Stimulated activated CD8-positive, alpha-beta memory T cell treated with anti-CD3 and anti-CD28 coated beads, Interleukin-12 subunit alpha, Interleukin-12 subunit beta, amount 100 ng/mL, for 24 hours (primary cell): ENCODE data around the gene ZNF488.
"Not testable (repeated sequence)": the region's sequence is repeated elsewhere in the genome, so short reads cannot be mapped to it uniquely, and the experiment has no call there.

Source experiments
- DNase-seq: peaks from one replicate; pipeline ENCODE4 v3.0.0-alpha.2; 2020; ENCODE audit errors: extremely low read depth

ZNF488 gene, protein sequence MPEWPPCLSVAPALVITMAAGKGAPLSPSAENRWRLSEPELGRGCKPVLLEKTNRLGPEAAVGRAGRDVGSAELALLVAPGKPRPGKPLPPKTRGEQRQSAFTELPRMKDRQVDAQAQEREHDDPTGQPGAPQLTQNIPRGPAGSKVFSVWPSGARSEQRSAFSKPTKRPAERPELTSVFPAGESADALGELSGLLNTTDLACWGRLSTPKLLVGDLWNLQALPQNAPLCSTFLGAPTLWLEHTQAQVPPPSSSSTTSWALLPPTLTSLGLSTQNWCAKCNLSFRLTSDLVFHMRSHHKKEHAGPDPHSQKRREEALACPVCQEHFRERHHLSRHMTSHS

DNA sequence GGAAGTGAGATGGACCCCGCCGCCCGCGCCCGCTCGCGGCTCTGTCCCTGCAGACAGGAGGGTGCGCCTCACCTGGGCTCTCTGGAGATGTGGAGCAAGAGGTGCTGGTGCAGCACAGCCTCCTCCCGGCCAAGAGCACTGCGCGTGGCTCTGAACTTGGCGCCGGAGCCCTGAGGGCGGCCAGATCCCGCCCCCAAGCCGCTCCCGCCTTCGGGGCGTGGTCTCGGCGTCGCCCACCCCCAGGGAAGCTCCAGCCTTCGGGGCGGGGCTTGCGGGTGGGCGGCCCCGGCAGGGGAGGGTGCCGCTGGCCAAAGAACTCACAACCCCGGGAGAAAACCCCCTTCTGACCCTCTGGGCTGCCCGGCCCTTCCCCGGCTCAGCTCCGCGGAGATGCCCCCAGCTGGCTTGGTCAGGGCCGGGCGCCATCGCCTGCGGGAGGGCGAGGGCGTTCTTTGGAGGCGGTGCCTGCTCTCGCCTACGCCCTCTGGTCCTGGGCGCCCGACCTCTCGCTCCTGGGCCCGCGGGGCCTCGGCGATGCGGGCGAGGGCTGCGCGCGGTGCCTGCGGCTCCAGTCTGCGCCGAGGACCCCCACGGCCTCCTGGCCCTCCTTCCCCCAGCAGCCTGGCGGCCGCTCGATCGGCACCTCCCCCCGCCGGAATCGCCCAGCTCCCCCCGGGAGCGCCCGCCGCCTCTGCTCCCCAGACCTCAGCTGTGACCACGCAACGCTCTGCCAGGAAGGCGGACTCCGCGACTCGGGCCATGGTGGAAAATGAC, at the start of gene ZNF488:
Gene ZNF488 (minus strand): TSS at position 146 of the 774 bp plus-strand sequence. CDS start 15,464 bp downstream, outside the sequence.
- peak; percentile 35 for DNase-seq

DNA sequence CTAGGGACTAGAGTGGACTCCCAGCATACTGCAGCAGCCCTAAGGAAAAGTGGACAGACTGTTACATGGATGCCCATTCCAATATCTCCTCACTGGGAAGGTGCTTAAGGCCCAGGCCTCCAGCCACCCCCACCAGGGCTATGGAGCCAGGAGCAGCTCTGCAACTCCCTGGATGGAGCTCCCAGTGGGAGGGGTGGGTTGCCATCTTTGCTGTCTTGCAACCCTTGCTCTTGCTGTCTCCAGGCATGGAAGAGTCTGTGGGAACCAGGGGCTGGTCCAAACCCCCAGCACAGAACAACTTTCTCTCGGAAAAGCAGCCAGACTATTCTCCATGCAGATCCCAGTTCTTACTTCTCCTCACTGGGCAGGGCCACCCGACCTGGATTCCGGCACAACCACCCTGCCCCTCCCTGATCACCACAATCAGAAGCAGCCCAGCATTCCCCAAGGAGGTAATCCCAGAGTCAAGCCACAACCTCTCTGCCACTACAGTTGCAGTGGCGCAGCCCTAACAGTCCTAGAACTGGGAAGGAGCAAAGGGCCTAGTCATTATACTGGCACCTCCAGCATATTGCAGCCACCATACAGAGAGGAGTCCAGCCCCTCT, 41.8 kb upstream of the ZNF488 start:
- DNase-seq: no peak

GRCh38 chr10:47424231-47424630, 40.1 kb upstream of the ZNF488 start:
- DNase-seq: no peak

DNA sequence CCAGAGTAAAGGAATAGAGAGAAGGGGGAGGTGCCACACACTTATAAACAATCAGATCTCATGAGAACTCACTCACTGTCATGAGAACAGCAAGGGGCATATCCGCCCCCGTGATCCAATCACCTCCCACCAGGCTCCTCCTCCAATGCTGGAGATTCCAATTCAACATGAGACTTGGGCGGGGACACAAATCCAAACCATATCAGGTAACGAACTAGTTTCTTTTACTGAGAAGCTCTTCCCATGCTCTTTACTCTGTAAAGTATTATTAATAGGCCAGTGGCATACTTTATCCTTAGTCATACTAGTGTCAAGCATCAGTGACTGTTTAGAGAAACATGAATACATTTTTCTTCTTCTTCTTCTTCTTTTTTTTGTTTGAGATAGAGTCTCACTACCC, 39.4 kb upstream of the ZNF488 start:
- DNase-seq: no peak

GRCh38 chr10:47421057-47421952, 37.2 kb upstream of the ZNF488 start:
- no peak for DNase-seq

- no peak for DNase-seq
Measured at GRCh38 chr10:47420305-47421056, 36.4 kb upstream of the ZNF488 start.

- no peak for DNase-seq
Measured at GRCh38 chr10:47419421-47419820, 35.3 kb upstream of the ZNF488 start.

DNA sequence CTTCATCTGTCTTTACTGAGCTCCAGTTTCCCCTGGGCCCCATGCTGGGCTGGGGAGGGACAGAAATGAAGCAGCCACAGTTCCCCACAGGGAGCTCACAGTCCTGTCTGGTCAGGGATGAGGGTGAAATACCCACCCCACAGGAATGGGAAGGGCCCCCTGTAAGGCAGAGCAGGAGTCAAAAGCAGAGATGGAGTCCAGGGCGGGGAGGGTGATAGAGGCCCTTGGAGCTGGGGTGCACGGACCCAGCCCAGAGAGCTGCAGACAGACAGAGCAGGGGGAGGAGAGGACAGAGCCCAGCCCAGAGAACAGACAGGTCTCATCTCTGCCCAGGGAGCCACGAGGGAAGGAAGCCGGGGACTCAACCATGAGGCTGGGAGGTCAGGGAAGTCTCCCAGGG, 34.9 kb upstream of the ZNF488 start:
- DNase-seq: no peak

GRCh38 chr10:47418321-47418720, 34.2 kb upstream of the ZNF488 start:
- DNase-seq: no peak

DNA sequence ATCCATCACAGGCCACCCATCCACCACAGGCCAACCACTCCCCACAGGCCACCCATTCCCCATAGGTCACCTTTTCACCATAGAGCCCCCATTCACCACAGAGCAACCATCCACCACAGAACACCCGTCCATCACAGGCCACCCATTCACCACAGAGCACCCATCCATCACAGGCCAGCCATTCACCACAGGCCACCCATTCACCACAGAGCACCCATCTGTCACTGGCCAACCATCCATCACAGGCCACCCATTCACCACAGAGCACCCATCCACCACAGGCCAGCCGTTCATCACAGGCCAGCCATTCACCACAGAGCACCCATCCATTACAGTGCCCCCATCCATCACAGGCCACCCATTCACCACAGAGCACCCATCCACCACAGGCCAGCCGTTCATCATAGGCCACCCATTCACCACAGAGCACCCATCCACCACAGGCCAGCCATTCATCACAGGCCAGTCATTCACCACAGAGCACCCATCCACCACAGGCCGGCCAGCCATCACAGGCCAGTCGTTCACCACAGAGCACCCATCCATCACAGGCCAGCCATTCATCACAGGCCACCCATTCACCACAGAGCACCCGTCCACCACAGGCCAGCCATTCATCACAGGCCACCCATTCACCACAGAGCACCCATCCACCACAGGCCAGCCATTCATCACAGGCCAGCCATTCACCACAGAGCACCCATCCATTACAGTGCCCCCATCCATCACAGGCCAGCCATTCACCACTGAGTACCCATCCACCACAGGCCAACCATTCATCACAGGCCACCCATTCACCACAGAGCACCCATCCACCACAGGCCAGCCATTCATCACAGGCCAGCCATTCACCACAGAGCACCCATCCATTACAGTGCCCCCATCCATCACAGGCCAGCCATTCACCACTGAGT, 32.5 kb upstream of the ZNF488 start:
- DNase-seq: not testable (repeated sequence)

DNA sequence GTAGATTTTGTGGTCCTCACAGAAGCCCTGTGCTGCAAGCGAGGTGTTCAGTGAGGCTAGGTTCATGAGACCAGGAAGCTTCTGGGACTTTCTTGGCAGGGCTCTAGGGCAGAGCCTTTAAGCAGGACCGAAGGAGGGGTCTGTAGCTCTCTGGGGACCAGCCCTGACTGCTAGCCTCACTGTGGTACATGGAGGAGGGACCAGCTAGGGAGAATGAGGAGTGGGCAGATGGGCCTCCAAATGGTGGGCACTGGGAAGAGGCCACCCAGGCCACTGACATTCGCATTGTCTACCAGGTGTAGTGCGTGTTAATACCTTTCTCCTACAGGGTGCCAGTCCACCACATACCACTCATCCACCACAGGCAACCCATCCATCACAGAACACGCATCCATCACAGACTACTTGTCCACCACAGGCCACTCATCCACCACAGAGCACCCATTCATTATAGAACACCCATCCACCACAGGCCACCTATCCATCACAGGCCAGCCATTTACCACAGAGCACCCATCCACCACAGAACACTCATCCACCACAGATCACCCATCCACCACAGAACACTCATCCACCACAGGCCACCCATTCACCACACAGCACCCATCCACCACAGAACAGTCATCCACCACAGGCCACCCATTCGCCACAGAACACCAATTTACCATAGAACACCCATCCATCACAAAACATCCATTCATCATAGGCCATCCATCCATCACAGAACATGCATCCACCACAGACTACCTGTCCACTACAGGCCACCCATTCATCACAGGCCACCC, 31.6 kb upstream of the ZNF488 start:
- DNase-seq: no peak

GRCh38 chr10:47414752-47415519, 30.8 kb upstream of the ZNF488 start:
- DNase-seq: no peak

DNA sequence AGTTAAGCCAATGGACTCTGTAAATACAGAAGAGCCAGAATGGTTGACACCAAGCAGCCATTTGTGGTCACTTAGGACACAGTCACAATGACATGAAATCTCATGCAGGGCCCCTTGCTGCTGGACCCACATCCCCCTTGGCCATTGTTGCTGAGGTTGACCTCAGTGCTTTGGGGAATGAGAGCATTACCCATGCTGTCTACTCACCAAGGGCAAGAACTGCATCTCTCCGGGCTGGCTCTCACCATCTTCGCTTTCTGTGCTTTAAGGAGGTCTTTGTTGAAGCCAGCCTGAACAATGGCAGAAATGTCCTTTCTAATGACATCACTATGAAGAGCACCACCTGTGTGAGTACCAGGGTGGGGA, 30.1 kb upstream of the ZNF488 start:
- DNase-seq: no peak

- DNase-seq: no peak
Measured at GRCh38 chr10:47413531-47414226, 29.6 kb upstream of the ZNF488 start.

GRCh38 chr10:47412869-47413268, 28.8 kb upstream of the ZNF488 start:
- no peak for DNase-seq

DNA sequence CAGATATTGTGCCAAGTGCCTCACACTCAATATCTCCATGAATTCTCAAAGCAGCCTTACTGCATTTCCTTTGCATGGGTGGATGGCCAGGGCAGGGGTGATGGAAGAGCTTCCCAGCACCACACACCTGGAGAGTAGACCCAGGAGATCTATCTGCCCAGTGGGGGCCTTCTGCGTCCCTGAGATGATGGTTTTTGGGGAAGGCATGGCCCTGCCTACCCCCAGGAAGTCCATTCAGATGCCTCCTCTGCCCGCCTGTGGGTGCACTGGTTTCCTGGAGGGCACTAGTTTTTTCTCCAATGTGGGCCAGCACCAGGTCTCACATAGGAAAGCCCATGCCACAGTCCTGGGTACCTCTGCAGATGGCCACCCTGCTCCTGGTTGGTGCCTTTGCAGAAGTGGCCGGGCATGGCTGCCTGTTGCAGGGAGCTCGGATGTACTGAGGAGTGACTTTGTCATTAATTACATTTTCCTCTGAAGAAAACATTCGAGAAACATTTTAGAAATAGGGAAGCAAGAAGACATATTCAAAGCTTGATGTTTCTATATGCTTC, 28.2 kb upstream of the ZNF488 start:
- DNase-seq: no peak

DNA sequence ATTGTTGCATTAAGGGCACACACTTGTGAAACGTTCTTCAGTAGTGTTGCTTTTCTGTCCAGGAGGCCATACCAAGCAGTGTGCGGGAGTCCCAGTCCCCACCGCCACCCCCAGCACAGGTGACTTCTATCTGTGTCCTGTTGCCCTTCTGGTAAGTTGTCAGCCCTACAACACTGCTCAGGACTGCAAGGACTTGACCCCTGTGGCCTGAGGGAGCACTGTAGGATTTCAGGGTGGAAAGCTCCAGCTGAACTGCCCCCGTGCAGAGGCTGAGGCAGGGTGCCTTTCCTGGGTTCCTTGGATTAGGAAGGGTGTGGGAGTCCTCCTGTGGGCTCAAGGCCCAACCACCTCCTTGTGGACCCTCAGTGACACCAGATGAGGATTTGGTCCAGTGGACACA, 26.8 kb upstream of the ZNF488 start:
- DNase-seq: no peak
